Endothelial cell of umbilical vein (primary cell): Measurements from ENCODE around the gene ZNF385D. TPM values are rescaled to one million over a fixed set of nuclear protein-coding genes. Genes with fewer than 3 reads are reported as not detected.

Experiments used
- BruUV-seq: library from RNA; stranded (reverse); fragments of 400-500 nt; replicated peaks from 2 replicates; lab custom pipeline; 2021; lab: Mats Ljungman, UMichigan
- CTCF ChIA-PET: fragments of 300-600, 350-600 bp; sonication (Branson Sonifier 250); formaldehyde crosslinking; loops from one replicate; lab custom pipeline; 2021; ENCODE audit warnings: antibody characterized with exemption, inconsistent platforms; lab: Charles Lee
- POLR2A ChIA-PET: fragments of 300-600, 350-600 bp; sonication (Branson Sonifier 250); formaldehyde crosslinking; loops from one replicate; lab custom pipeline; 2021; ENCODE audit warnings: antibody characterized with exemption, inconsistent platforms; lab: Charles Lee
- DNase-seq: peaks from one replicate; pipeline ENCODE4 v3.0.0-alpha.2; 2011; ENCODE audit warnings: low read depth, low spot score
- FAIRE-seq: peaks from 2 replicates; lab custom pipeline; 2011; peaks lifted over from hg19 to GRCh38; lab: Jason Lieb, UNC
- H2AFZ ChIP-seq: 2 replicates; pipeline ENCODE4 v1.6.0; 2012; ENCODE audit warnings: low read depth, low read length, control low read depth, inconsistent platforms
- H3K27ac ChIP-seq: 2 replicates; pipeline ENCODE4 v1.5.1; 2011; ENCODE audit warnings: low read depth, mild to moderate bottlenecking, control low read depth, low read length, moderate library complexity; ENCODE audit not compliant: insufficient read depth
- H3K27me3 ChIP-seq, 2 experiments: 2 replicates each; pipeline versions ENCODE4 v1.6.0 to v1.6.1; 2011; ENCODE audit warnings: low read length in 2 of 2, mixed read lengths in 1 of 2; ENCODE audit not compliant: control insufficient read depth in 2 of 2, insufficient read depth in 2 of 2
- H3K36me3 ChIP-seq, 2 experiments: 2 replicates in 1 of 2; 3 replicates in 1 of 2; pipeline ENCODE4 v1.5.1; 2011; ENCODE audit warnings: low read length in 2 of 2, mild to moderate bottlenecking in 1 of 2, moderate library complexity in 1 of 2; ENCODE audit not compliant: control insufficient read depth in 2 of 2, insufficient read depth in 2 of 2; ENCODE audit errors: extremely low read depth in 1 of 2
- H3K4me1 ChIP-seq: 3 replicates; pipeline ENCODE4 v1.5.1; 2011; ENCODE audit warnings: mild to moderate bottlenecking, low read length; ENCODE audit not compliant: control insufficient read depth, insufficient read depth; ENCODE audit errors: extremely low read depth
- H3K4me2 ChIP-seq: 2 replicates; pipeline ENCODE4 v1.6.1; 2011; ENCODE audit warnings: low read length, control low read depth, mixed read lengths; ENCODE audit not compliant: insufficient read depth
- H3K4me3 ChIP-seq, 3 experiments: fragments of 200-600 bp in 1 of 3; sonication (generic), shearing (Covaris generic) in 1 of 3; replicated peaks in 1 of 3; 2 replicates each; pipeline ENCODE4 v1.5.1; 2011 to 2016; ENCODE audit warnings: control low read depth in 3 of 3, low read length in 3 of 3, mild to moderate bottlenecking in 2 of 3, inconsistent platforms in 1 of 3, low read depth in 1 of 3, moderate library complexity in 1 of 3; ENCODE audit not compliant: insufficient read depth in 1 of 3
- H3K79me2 ChIP-seq: 2 replicates; pipeline ENCODE4 v1.6.0; 2012; ENCODE audit warnings: low read length, inconsistent platforms; ENCODE audit not compliant: control insufficient read depth, insufficient read depth
- H3K9ac ChIP-seq: replicated peaks from 2 replicates; pipeline ENCODE3; 2011; ENCODE audit warnings: low read length, control low read depth; ENCODE audit not compliant: insufficient read depth; ENCODE audit errors: extremely low read depth
- H3K9me1 ChIP-seq: replicated peaks from 3 replicates; pipeline ENCODE4 v1.6.0; 2011; ENCODE audit warnings: mild to moderate bottlenecking, low read length; ENCODE audit not compliant: control insufficient read depth, insufficient read depth; ENCODE audit errors: extremely low read depth
- H3K9me3 ChIP-seq: replicated peaks from 2 replicates; pipeline ENCODE4 v1.5.1; 2012; ENCODE audit warnings: low read length, inconsistent platforms; ENCODE audit not compliant: control insufficient read depth, insufficient read depth
- H4K20me1 ChIP-seq: replicated peaks from 2 replicates; pipeline ENCODE3; 2011; ENCODE audit warnings: mild to moderate bottlenecking, low read length; ENCODE audit not compliant: control insufficient read depth, insufficient read depth; ENCODE audit errors: extremely low read depth
- EZH2 ChIP-seq: IDR thresholded peaks from 2 replicates; pipeline ENCODE4 v1.6.1; 2012; ENCODE audit warnings: borderline replicate concordance, low read depth, mild to moderate bottlenecking, moderate library complexity, low read length, inconsistent platforms; ENCODE audit not compliant: severe bottlenecking
- FOS ChIP-seq: IDR thresholded peaks from 2 replicates; pipeline ENCODE4 v1.6.1; 2011; ENCODE audit warnings: mild to moderate bottlenecking, low read length, moderate library complexity, borderline replicate concordance; ENCODE audit not compliant: insufficient read depth
- GATA2 ChIP-seq: IDR thresholded peaks from 2 replicates; pipeline ENCODE4 v1.7.0; 2011; ENCODE audit warnings: low read depth, mild to moderate bottlenecking, moderate library complexity, mixed read lengths, low read length; ENCODE audit not compliant: insufficient read length, insufficient read depth
- JUN ChIP-seq: IDR thresholded peaks from 2 replicates; pipeline ENCODE4 v1.6.1; 2011; ENCODE audit warnings: borderline replicate concordance, low read depth; ENCODE audit not compliant: insufficient read length, insufficient read depth
- MAX ChIP-seq: IDR thresholded peaks from 2 replicates; pipeline ENCODE4 v1.6.1; 2011; ENCODE audit not compliant: insufficient read depth, insufficient read length
- MYC ChIP-seq: IDR thresholded peaks from one replicate; pipeline ENCODE4 v1.6.1; 2011; ENCODE audit warnings: mild to moderate bottlenecking, low read depth, low read length
- POLR2A ChIP-seq: IDR thresholded peaks from 2 replicates; pipeline ENCODE4 v1.6.1; 2012; ENCODE audit warnings: low read depth, mild to moderate bottlenecking, control low read depth, low read length
- POLR2AphosphoS5 ChIP-seq: IDR thresholded peaks from 2 replicates; pipeline ENCODE4 v1.6.1; 2012; ENCODE audit warnings: low read depth, mild to moderate bottlenecking, control low read depth, low read length, moderate library complexity; ENCODE audit not compliant: insufficient read depth
- dilution Hi-C: fragments of 300-500 bp; cut with MboI; formaldehyde crosslinking; loops from one replicate; pipeline ENCODE4 v1.15.0; 2019; ENCODE audit warnings: low sequenced_read_pairs; ENCODE audit not compliant: extremely low pct_ligation_motif_present
- intact Hi-C: fragments of 100-400 bp; cut with micrococcal nuclease; formaldehyde crosslinking; loops from one replicate; pipeline ENCODE4 v1.10.0; 2022
- polyA plus RNA-seq, 4 experiments: library from polyadenylated mRNA; depleted of rRNA in 3 of 4; stranded (reverse) in 3 of 4; unstranded in 1 of 4; fragments of >200 nt; gene quantifications; 2 replicates each; pipeline versions ENCODE4 v1.2.1 to v1.2.3, GENCODE V29; 2011 to 2012; ENCODE audit warnings: missing spikeins in 1 of 4
- total RNA-seq: library from RNA; stranded (reverse); gene quantifications from 2 replicates; pipeline ENCODE4 v1.2.3, GENCODE V29; 2021
- TF ChIP-seq, protein P1 (sequence below), 2 donors: IDR thresholded peaks; 1 replicate in 1 of 2; 2 replicates in 1 of 2; pipeline ENCODE4 v1.5.1; 2011; ENCODE audit warnings: low read length in 2 of 2, mild to moderate bottlenecking in 2 of 2, moderate library complexity in 2 of 2, control low read depth in 1 of 2, inconsistent platforms in 1 of 2, low read depth in 1 of 2; ENCODE audit not compliant: insufficient read depth in 1 of 2; ENCODE audit errors: extremely low read depth in 1 of 2

Gene ZNF385D
- total and polyA plus RNA-seq, 2 donors (not counting 3 experiments of a cell fraction or from before 2014, with no cell fraction given): not detected

GRCh38 chr3:21592828-21593227 lies 158.2 kb downstream of the ZNF385D start:
- dilution Hi-C loops: no loop called here
- H3K9me1 ChIP-seq: no peaks in the 10 kb centered on the region
- H2AFZ ChIP-seq: no peak overlapping the region
- no TSS peak for BruUV-seq
- CTCF ChIA-PET: interaction anchor here (0.6 kb wide), 1 partner anchor 22 kb away, joined by 4 read pairs; no protein-coding TSS in a partner anchor
- POLR2A ChIA-PET: no interaction called here
- no peaks in the 10 kb centered on the region for H3K36me3 ChIP-seq
- H3K79me2 ChIP-seq: no peaks in the 10 kb centered on the region
- H3K27ac ChIP-seq: no peak overlapping the region
- intact Hi-C loops: no loop called here
- no peak for DNase-seq
- FAIRE-seq: no peak
- no peaks in the 10 kb centered on the region for H3K27me3 ChIP-seq
- TF ChIP-seq POLR2AphosphoS5 (no peak), EZH2 (no peak), POLR2A (no peak), JUN (no peak), MAX (no peak), GATA2 (no peak), MYC (no peak), FOS (no peak)
- TF ChIP-seq, protein P1, sequence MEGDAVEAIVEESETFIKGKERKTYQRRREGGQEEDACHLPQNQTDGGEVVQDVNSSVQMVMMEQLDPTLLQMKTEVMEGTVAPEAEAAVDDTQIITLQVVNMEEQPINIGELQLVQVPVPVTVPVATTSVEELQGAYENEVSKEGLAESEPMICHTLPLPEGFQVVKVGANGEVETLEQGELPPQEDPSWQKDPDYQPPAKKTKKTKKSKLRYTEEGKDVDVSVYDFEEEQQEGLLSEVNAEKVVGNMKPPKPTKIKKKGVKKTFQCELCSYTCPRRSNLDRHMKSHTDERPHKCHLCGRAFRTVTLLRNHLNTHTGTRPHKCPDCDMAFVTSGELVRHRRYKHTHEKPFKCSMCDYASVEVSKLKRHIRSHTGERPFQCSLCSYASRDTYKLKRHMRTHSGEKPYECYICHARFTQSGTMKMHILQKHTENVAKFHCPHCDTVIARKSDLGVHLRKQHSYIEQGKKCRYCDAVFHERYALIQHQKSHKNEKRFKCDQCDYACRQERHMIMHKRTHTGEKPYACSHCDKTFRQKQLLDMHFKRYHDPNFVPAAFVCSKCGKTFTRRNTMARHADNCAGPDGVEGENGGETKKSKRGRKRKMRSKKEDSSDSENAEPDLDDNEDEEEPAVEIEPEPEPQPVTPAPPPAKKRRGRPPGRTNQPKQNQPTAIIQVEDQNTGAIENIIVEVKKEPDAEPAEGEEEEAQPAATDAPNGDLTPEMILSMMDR (IDR thresholded peaks at IDR 0.05; ENCODE audit: extremely low read depth in 1 of 2, insufficient read depth in 1 of 2, low read depth in 1 of 2, low read length in 2 of 2): no peak
- H4K20me1 ChIP-seq: no peaks in the 10 kb centered on the region
- H3K4me1 ChIP-seq: no peaks in the 10 kb centered on the region
- no peak overlapping the region for H3K9ac ChIP-seq
- H3K4me2 ChIP-seq: no peak overlapping the region
- H3K4me3 ChIP-seq: no peak overlapping the region
- no peaks in the 10 kb centered on the region for H3K9me3 ChIP-seq
